Thymus (tissue), 11 donors: Measurements from ENCODE around the gene ACTG1. TPM values are rescaled to one million over a fixed set of nuclear protein-coding genes. Genes with fewer than 3 reads are reported as not detected.

ENCODE experiments used
- DNase-seq, 9 donors: peaks; one replicate each; pipeline ENCODE4 v3.0.0-alpha.2; 2013; ENCODE audit warnings: low spot score in 9 of 9, low read depth in 6 of 9, missing footprints in 1 of 9
- H3K27ac ChIP-seq, 2 donors: one replicate each; pipeline ENCODE4 v1.5.1; 2013; ENCODE audit warnings: control low read depth in 1 of 2, low read depth in 1 of 2, low read length in 1 of 2, mild to moderate bottlenecking in 1 of 2, moderate library complexity in 1 of 2
- H3K27me3 ChIP-seq, 2 donors: one replicate each; pipeline ENCODE4 v1.5.1; 2013; ENCODE audit warnings: low read length in 1 of 2; ENCODE audit not compliant: control insufficient read depth in 2 of 2, insufficient read depth in 1 of 2
- H3K36me3 ChIP-seq, 2 donors: one replicate each; pipeline ENCODE4 v1.5.1; 2013; ENCODE audit warnings: low read length in 1 of 2, mild to moderate bottlenecking in 1 of 2, moderate library complexity in 1 of 2; ENCODE audit not compliant: control insufficient read depth in 2 of 2, insufficient read depth in 2 of 2
- H3K4me1 ChIP-seq, 2 donors: one replicate each; pipeline ENCODE4 v1.5.1; 2013; ENCODE audit warnings: low read length in 2 of 2; ENCODE audit not compliant: control insufficient read depth in 2 of 2, insufficient read depth in 2 of 2
- H3K4me3 ChIP-seq, 2 donors: one replicate each; pipeline ENCODE4 v1.5.1; 2013; ENCODE audit warnings: low read length in 2 of 2, control low read depth in 1 of 2, mild to moderate bottlenecking in 1 of 2
- H3K9me3 ChIP-seq, 2 donors: one replicate each; pipeline ENCODE4 v1.5.1; 2013; ENCODE audit warnings: low read length in 1 of 2, mild to moderate bottlenecking in 1 of 2; ENCODE audit not compliant: control insufficient read depth in 2 of 2, insufficient read depth in 1 of 2
- WGBS: extraction: QIAGEN DNeasy Blood & Tissue Kit; methylation state at CpG from one replicate; pipeline ENCODE4 v1.1.7; 2013; 5-methylcytosine and 5-hydroxymethylcytosine counted together
- polyA plus RNA-seq: library from polyadenylated mRNA; stranded (reverse); fragments of 200-250 nt; gene quantifications from one replicate; pipeline ENCODE4 v1.2.3, GENCODE V29; 2013
- total RNA-seq: library from RNA; stranded (reverse); fragments of 120-200 nt; gene quantifications from one replicate; pipeline ENCODE4 v1.2.4, GENCODE V29; 2013
- donor health status: healthy.

ACTG1 gene
- total and polyA plus RNA-seq, 2 donors: 1,837 to 2,739 TPM

- Histone ChIP-seq H3K27me3 (no peaks in the 10 kb centered on the region), H3K27ac (no peak overlapping the region), H3K9me3 (no peaks in the 10 kb centered on the region), H3K36me3 (peaks cover 45 to 51% of the 10 kb centered on the region in 2 donors), H3K4me1 (peaks cover 8 to 17% of the 10 kb centered on the region in 2 donors), H3K4me3 (no peak overlapping the region)
- DNase-seq: no peak
- 99% methylated on average over 6 of the region's 6 CpGs for WGBS
Observed at GRCh38 chr17:81556863-81557262, 44.3 kb upstream of the ACTG1 start.

DNA sequence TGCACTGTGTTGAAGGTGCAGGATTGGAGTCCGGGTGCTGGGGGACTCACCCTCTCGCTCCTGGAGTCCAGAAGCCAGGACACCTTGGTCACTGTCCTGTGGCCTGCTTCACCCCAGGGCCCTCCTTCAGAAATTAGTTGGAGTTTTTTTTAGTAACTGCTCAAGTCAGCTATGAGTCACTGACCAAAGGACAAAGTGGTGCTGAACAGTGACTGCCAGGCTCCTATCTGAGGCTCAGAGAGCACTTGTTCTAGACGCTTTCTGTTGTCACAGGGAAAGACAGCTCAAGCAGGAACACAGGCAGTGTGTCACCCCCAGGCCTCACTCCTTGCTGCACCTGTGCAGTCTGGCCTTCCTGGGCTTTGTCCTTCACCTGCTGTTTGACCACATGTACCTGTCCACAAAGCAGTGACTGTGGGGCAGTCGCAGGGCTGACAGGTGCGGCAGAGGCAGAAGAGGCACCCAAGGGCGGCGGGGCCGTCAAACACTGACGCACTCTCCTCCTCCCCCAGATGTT lies 43.6 kb upstream of the ACTG1 start:
- H3K4me1 ChIP-seq: peaks cover 13 to 22% of the 10 kb centered on the region in 2 donors
- no peaks in the 10 kb centered on the region for H3K27me3 ChIP-seq
- peaks cover 39 to 45% of the 10 kb centered on the region in 2 donors for H3K36me3 ChIP-seq
- no peak for DNase-seq
- no peak overlapping the region for H3K4me3 ChIP-seq
- WGBS: 97% methylated on average over 9 of the region's 9 CpGs
- H3K27ac ChIP-seq: no peak overlapping the region
- no peaks in the 10 kb centered on the region for H3K9me3 ChIP-seq

- Histone ChIP-seq H3K27ac (peak overlapping the region; percentile 19 to 93), H3K27me3 (no peaks in the 10 kb centered on the region), H3K4me1 (peaks cover 15 to 28% of the 10 kb centered on the region in 2 donors), H3K4me3 (peak overlapping the region; percentile 81 to 87), H3K9me3 (no peaks in the 10 kb centered on the region), H3K36me3 (peaks cover 36 to 44% of the 10 kb centered on the region in 2 donors)
- 17% methylated on average over 24 of the region's 24 CpGs for WGBS
- DNase-seq: no peak
Observed at GRCh38 chr17:81553616-81554181, 41.1 kb upstream of the ACTG1 start.

GRCh38 chr17:81553018-81553615 lies 40.5 kb upstream of the ACTG1 start:
- Histone ChIP-seq H3K4me1 (peaks cover 15 to 28% of the 10 kb centered on the region in 2 donors), H3K4me3 (peak overlapping the region; percentile 81 to 87), H3K36me3 (peaks cover 32 to 40% of the 10 kb centered on the region in 2 donors), H3K27me3 (no peaks in the 10 kb centered on the region), H3K9me3 (no peaks in the 10 kb centered on the region), H3K27ac (peak overlapping the region; percentile 92 to 93)
- peak; percentile 47 to 87 (median 69) for DNase-seq
- 1% methylated on average over 19 of the region's 19 CpGs for WGBS

DNA sequence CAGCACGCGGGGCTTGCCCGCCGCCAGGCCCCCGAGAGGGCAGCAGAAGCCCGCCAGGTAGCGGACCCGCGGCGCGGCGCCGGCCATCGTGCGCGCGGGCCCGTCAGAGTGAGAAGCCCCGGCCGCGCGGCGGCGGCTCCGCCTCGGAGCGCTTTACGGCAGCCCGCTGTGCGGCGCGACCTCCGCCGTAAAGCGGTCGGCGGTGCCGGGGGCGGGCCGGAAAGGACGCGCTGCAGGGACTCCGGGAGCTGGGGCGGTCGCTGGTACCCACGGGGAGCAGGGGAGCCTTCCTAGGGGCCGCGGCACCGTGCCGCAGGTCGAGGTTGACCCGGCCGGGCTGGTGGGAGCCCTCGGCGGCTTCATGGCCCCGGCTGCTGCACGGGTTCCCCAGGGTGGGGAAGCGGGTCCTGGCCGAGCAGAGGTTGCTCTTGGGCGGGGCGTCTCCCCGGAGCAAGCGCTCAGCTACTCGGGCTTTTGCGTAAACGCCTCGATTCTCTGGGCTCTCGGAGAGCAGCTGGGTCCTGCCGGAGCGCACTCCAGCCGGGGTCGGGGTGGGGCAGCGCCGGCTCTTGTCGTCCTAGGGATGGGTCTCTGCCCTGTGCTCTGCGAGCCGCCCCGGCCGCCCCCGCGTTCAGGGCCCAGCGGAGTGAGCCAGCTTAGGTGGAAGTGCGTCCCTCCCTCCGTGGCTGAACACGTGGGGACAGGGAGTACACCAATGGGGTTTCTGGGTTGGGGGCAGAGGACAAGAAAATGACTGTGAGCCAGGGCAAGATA lies 39.8 kb upstream of the ACTG1 start, which contains the start of gene FAAP100:
TSS of gene FAAP100 (minus strand) at position 110 of the 774 bp plus-strand sequence. CDS start at position 87, 23 bp downstream.
- Histone ChIP-seq H3K9me3 (no peaks in the 10 kb centered on the region), H3K4me1 (peaks cover 15 to 28% of the 10 kb centered on the region in 2 donors), H3K27me3 (no peaks in the 10 kb centered on the region), H3K27ac (peak within 1 kb of the TSS; percentile 92 to 93), H3K4me3 (peak within 1 kb of the TSS; percentile 81 to 87), H3K36me3 (peaks cover 32 to 43% of the 10 kb centered on the region in 2 donors)
- under 1% methylated on average over 85 of the region's 85 CpGs for WGBS
- peak; percentile 54 to 91 (median 78) for DNase-seq

GRCh38 chr17:81551458-81552243 lies 39.1 kb upstream of the ACTG1 start:
- WGBS: 4% methylated on average over 69 of the region's 69 CpGs
- peak overlapping the region; percentile 81 to 87 for H3K4me3 ChIP-seq
- peaks cover 15 to 28% of the 10 kb centered on the region in 2 donors for H3K4me1 ChIP-seq
- peak overlapping the region in 1 of 2 donors; percentile 67 for H3K27ac ChIP-seq
- H3K36me3 ChIP-seq: peaks cover 33 to 43% of the 10 kb centered on the region in 2 donors
- DNase-seq: no peak
- no peaks in the 10 kb centered on the region for H3K27me3 ChIP-seq
- H3K9me3 ChIP-seq: no peaks in the 10 kb centered on the region

DNA sequence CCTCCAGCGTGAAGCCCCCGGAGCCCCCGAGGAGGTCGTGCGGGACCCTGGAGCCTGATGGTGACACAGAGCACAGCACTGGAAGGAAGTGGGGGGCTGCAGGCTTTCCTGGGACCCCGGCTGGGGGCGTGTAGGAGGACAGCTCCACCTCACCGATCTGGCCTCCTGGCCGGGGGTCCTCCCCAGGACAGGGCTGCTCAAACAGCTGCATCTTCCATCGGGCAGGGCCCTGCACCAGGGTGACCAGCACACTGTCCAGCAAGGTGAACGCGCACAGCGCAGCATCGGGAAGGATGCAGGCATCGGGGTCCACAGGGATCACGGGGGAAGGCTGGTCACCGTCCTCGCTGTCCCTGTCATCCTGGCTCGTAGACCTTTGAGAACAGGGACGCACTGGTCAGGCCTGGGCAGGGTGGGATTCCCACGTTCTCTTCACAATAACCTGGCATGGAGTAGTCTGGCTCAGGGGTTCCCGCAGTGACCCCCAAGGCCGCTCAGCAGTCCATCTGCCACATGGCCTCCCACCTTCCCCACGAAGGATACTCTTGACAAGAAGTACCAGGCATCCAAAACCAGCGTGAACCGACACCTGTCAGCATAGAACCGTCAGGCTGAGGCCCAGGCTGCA lies 38.3 kb upstream of the ACTG1 start:
- Histone ChIP-seq H3K27me3 (no peaks in the 10 kb centered on the region), H3K36me3 (peaks cover 40 to 43% of the 10 kb centered on the region in 2 donors), H3K27ac (no peak overlapping the region), H3K4me3 (peak overlapping the region in 1 of 2 donors; percentile 81), H3K4me1 (peaks cover 15 to 28% of the 10 kb centered on the region in 2 donors), H3K9me3 (no peaks in the 10 kb centered on the region)
- 95% methylated on average over 27 of the region's 27 CpGs for WGBS
- no peak for DNase-seq

DNA sequence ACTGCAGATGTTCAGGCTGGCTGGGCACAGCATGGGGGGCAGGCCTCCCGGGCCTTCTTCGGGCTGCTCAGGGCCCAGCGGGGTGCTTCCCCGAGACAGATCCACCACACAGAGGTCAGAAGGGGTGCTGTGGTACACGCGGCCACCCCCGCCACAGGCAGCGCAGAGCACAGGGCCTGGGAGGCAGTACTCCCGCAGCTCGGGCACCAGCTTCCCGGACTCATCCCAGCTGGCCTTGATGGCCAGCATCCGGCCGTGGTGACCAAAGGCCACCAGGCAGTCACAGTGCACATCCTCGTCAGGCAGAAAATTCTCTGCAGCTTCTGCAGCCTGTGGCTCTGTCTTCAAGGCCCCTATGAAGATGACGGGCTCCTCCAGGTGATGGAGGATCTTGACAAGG lies 37.7 kb upstream of the ACTG1 start:
- Histone ChIP-seq H3K27ac (no peak overlapping the region), H3K27me3 (no peaks in the 10 kb centered on the region), H3K36me3 (peaks cover 47% of the 10 kb centered on the region in 2 donors), H3K4me1 (peaks cover 15 to 28% of the 10 kb centered on the region in 2 donors), H3K4me3 (no peak overlapping the region), H3K9me3 (no peaks in the 10 kb centered on the region)
- DNase-seq: no peak
- WGBS: 98% methylated on average over 15 of the region's 15 CpGs
